ENCODE results near the gene LIMS1.
A peak's percentile ranks its signal among the peaks of the same experiment; 100 is the strongest.
"Not testable (repeated sequence)": the region's sequence is repeated elsewhere in the genome, so short reads cannot be mapped to it uniquely, and the experiment has no call there.

LIMS1 gene

DNA sequence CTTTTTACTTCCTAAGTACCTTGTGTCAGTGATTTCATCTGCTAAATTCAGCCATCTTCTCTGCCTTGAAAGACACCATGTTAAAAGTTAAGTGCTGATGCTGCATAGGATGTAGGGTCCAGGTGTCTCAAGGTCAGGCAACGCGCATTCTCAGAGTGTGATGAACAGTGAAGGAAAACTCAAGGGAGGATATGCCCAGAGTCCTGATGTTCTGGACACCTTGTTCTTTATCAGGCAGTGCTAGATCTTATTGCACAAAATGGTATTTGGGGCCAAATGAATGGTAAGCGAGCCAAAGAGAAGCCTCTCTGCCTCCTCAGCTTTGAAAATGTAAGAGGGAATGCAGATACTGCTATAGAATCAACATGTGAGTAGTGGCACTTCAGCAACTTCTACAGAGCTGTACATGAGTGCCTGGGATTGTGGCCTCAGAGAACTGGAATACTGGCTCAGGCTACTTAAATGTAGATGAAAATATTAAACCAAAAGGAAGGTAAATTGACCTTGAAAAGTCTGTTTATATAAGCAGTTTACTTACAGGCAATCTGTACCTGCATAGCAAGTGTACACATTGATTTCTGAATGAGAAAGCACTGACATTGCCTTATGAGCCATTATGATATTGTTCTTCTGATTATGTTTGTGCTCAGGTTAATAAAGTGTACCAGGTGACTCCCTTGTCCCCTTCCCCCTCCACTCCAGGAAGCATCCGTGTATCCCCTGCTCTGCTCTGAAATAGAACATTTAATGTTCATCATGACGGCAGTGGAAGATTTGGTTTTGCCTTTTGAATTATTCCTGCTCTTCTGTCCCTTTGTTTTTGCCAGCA is 98.3 kb downstream of the LIMS1 start:
- FAIRE-seq (no peak), DNase-seq (ENCODE audit: low spot score) (no peak)

DNA sequence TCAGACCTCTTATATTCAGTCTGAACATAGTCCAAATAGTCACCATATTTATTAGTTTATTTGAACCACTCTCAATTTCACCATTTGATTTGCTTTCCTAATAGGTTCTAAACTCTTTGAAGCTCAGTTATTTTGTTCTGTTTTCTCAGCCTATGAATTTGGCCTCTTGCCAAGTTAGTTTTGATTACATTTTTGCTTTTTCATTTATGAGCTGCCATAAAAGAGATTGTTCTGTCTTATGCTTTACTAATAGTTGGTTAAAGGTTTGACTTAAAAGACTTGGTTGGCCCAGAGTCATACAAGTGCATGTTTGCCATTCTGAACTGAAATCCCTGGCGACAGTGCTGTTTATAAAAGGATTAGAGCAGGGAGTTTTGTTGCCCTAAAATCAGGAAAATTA is 99.1 kb downstream of the LIMS1 start:
- DNase-seq (ENCODE audit: low spot score) (no peak), FAIRE-seq (no peak)

DNA sequence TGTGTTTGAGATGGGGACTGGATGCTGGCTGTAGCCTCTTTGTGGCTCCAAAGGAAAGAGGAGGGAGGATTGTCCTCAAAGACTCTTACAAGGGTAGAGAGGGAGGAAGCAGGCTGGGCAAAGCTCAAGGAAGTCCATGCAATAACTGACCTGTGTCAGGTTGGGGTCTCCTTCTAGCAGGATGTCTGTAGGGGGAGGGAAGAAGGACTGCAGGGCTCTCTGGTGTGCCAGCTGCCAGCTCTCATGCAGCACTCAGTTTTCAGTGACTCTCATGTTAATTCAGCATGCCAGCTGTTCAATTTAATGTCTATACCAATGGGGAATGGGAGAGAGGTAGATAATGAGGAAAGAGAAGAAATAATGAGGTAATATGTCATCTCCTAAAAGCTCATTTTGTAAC is 99.7 kb downstream of the LIMS1 start:
- FAIRE-seq = no peak
- no peak for DNase-seq (ENCODE audit: low spot score)

DNA sequence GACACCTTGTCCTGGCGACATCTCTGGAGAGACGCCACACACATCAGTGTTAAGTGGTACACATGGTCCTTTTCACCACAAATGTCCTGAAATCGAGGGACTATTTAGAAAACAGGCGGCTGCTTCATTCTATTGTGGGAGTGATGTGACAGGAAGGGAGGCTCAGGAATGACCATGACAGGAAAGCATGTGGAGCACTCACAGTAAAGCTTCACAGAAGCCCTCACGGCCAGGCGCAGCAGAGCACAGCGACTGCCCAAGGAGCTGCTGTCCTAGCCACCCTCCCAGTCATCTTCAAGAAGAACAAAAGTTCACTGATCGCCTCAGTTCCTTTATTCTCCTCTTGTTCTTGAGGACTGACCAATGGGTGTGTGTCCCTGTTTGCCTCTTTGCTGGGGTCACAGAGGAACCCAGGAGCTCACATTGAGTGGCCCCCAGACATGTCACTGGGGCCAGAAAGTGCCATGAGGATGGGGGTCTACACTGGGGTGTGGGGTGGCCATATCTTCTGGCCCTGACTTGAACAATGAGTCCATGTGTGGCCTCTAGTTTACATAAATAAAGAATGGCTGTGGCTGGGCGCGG is 100.4 kb downstream of the LIMS1 start:
- FAIRE-seq (no peak), DNase-seq (ENCODE audit: low spot score) (no peak)

DNA sequence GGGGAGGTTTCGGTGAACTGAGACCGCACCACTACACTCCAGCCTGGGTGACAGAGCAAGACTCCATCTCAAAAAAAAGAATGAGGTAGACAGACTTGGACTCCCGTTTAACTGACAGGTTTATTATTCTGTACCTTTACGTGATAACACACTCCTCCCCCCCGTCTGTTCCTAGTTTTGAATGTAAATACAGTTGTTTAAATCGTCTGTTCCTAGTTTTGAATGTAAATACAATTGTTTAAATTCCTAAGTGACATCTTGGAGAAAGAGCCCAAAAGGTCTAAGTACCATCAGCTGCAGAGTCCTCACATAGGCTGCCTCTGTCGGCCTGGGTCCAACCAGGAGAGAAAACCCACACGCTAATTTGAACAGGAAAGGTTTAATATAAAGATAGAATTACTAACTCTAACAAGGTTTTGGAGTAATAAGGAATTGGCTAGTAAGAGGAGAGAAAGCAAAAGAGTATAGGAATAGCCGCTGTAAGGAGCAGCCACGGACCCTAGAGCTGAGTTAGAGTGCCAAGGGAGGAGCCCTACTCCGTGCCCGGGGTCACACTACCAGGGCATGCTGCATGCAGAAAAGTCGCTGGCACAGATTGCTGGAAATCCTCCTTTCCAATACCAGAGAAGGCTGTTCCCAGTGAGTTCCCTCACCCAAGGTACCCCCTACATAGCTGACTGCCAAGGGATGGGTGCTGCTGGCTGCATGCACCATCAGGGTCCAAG is 101.5 kb downstream of the LIMS1 start:
- no peak for DNase-seq (ENCODE audit: low spot score)
- FAIRE-seq = no peak

DNA sequence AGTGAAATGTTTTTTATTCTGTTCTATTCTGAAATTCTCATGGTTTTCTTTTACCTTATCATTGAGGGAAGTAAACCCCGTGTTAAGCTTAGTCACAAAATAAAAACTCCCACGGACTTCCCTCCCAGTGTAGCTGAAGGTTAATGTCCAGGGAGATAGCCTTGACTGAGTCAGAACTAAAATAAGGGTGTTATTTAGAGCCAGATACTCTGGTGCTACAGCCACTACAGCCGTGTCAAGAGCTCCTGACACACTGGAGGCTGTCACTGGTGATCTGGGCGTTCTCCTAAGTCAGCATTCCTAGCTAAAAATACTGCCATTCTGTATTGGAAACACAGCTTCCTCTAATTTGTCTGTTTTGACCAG is 103.0 kb downstream of the LIMS1 start:
- DNase-seq (ENCODE audit: low spot score) (peak; percentile 90), FAIRE-seq (peak; percentile 86)

DNA sequence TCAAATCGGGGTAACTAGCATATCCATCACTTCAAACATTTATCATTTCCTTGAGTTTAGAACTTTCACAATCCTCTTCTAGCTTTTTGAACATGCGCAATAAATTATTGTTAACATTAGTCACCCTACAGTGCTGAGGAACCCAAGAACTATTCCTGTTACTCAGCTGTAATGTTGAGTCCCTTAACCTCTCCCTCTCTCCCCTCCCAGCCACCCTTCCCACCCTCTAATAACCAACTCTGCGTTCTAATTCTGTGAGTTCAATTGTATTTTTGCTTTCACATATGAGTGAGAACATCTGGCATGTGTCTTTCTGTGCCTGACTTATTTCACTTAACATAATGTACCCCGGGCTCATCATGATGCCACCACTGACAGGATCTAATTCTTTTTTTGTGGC is 106.5 kb downstream of the LIMS1 start:
- peak; percentile 81 for FAIRE-seq
- DNase-seq (ENCODE audit: low spot score) = peak; percentile 81

DNA sequence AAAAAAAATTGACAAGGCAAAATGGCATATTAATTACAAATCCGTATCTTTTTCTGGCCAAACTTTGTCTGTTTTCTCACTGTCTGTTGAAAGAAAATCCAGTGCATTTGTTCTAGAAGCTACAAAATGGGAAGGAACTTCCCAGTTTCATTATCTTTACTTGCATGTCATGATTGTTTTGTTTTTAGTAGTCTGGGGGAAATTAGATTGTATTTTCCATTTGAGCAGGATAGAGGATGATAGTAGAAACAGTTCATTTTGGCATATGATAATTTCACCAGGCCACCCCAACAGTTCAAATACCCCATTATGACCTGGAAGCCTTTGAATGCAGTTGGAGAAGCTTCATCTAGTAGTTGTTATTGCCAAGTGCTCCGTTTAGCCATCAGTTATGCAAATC is 107.5 kb downstream of the LIMS1 start:
- DNase-seq (ENCODE audit: low spot score) = no peak
- no peak for FAIRE-seq

DNA sequence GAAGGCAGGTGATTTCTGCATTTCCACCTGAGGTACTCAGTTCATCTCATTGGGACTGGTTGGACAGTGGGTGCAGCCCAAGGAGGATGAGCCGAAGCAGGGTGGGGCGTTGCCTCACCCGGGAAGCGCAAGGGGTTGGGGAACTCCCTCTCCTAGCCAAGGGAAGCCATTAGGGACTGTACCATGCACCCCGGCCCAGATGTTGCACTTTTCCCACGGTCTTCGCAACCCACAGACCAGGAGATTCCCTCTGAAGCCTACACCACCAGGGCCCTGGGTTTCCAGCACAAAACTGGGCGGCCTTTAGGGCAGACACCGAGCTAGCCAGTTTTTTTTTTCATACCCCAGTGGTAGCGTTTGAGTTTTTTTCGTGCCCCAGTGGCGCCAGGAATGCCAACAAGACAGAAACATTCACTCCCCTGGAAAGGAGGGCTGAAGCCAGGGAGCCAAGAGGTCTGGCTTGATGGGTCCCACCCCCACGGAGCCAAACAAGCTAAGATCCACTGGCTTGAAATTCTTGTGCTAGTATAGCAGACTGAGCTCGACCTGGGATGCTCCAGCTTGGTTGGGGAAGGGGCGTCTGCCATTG is 109.1 kb downstream of the LIMS1 start:
- no peak for FAIRE-seq

DNA sequence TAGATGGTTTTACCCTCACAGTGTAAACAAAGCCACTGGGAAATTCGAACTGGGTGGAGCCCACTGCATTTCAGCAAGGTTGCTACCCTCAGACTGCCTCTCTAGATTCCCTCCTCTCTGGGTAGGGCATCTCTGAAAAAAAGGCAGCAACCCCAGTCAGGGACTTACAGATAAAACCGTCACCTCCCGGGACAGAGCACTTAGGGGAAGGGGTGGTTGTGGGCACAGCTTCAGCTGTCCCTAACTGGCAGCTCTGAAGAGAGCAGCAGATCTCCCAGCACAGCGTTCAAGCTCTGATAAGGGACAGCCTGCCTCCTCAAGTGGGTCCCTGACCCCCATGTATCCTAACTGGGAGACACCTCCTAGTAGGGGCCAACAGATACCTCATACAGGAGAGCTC is 109.6 kb downstream of the LIMS1 start:
- FAIRE-seq = not testable (repeated sequence)

More for the DNA sequence above, 109.1 kb downstream of the LIMS1 start:
- DNase-seq (ENCODE audit: low spot score) = no peak

DNA sequence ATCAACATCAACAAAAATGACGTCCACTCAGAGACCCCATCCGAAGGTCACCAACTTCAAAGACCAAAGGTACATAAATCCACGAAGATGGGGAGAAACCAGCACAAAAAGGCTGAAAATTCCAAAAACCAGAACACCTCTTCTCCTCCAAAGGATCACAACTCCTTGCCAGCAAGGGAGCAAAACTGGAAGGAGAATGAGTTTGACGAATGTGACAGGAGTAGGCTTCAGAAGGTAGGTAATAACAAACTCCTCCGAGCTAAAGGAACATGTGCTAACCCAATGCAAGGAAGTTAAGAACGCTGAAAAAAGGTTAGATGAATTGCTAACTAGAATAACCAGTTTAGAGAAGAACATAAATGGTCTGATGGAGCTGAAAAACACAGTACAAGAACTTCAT is 110.2 kb downstream of the LIMS1 start:
- DNase-seq (ENCODE audit: low spot score); FAIRE-seq: not testable (repeated sequence)

More for the DNA sequence above, 109.6 kb downstream of the LIMS1 start:
- not testable (repeated sequence) for DNase-seq (ENCODE audit: low spot score)

DNA sequence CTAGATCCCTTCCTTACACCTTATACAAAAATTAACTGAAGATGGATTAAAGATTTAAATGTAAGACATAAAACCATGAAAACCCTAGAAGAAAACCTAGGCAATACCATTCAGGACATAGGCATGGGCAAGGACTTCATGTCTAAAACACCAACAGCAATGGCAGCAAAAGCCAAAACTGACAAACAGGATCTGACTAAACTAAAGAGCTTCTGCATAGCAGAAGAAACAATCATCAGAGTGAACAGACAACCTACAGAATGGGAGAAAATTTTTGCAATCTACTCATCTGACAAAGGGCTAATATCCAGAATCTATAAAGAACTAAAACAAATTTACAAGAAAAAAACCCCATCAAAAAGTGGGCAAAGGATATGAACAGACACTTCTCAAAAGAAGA is 114.5 kb downstream of the LIMS1 start:
- not testable (repeated sequence) for FAIRE-seq

DNA sequence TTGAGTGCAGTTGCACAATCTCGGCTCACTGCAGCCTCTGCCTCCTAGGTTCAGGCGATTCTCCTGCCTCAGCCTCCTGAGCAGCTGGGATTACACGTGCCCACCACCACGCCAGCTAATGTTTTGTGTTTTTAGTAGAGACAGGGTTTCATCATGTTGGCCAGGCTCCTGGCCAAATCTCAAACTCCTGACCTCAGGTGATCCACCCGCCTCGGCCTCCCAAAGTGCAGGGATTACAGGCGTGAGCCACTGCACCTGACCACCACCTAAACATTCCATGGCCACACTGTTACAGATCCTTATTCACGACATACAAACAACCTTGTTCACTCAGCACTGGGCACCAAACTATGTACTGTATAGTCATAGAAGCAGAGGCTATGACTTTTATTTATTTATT is 116.2 kb downstream of the LIMS1 start:
- FAIRE-seq = not testable (repeated sequence)

More for the DNA sequence above, 114.5 kb downstream of the LIMS1 start:
- not testable (repeated sequence) for DNase-seq (ENCODE audit: low spot score)

DNA sequence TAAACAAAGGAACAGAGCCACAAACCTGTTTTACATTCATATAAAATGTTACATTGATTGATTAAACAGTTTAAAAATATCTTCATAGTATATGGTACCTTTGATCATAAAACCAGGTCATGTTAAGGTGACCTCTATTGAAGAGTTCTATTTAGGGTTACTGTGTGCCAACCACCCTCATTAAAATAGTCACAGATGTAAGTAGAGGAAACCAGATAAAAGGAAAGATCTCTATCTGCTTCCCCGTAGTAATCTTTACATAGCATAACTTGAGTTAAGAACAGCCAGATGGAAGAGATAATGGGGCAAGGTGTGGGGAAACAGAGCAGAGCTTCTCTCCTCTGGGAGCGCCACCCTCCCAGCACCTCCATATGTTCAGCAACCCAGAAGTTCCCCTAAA is 117.2 kb downstream of the LIMS1 start:
- DNase-seq (ENCODE audit: low spot score); FAIRE-seq: not testable (repeated sequence)

More for the DNA sequence above, 116.2 kb downstream of the LIMS1 start:
- DNase-seq (ENCODE audit: low spot score) = not testable (repeated sequence)

DNA sequence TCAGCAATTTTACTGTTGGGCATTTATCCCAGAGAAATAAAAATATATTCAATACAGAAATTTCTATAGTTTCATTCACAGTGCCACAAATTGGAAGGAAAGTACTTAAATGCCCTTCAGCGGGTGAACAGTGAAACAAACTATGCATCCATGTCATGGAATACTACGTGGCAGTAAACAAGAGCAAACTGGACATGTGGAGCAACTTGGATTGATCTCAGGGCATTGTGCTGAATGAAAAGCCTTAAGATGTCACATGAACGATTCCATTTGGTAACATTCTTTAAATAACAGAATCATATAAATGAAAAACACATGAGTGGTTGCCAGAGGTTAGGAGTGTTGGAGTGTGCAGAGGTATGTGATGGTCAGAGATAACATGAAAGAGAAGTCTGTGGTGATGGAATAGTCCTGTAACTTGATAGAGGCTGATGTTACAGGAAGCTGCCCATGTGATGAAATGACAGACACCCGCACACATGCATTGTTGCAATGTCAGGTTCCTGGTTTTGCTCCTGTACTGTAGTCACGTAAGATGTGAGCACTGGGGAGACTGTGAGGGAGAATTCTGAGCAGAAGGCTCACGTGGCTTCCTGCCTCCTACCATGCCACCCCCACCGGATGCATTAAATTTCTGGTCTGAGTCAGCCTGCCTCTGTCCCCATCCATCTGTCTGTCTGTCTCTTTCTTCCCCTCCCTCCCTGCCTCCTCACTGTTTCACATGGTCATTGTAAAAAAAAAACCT is 118.1 kb downstream of the LIMS1 start:
- peak; percentile 81 for FAIRE-seq
- peak; percentile 89 for DNase-seq (ENCODE audit: low spot score)

DNA sequence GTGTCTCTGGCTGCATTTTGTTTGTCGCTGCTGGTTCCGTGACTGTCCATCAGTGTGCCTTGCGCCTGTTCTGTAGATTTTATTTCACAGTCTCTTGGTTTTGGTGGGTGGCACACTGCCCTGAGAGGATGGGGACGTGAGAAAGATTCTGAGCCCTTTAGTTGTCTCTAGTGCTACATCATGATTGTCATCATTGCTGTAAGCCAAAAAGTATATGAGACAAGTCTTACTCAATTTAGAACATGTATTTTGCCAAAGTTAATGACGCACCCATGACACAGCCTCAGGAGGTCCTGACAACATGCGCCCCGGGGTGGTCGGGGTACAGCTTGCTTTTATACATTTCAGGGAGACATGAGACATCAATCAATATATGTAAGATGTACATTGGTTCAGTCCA is 119.2 kb downstream of the LIMS1 start:
- not testable (repeated sequence) for FAIRE-seq; DNase-seq (ENCODE audit: low spot score)

DNA sequence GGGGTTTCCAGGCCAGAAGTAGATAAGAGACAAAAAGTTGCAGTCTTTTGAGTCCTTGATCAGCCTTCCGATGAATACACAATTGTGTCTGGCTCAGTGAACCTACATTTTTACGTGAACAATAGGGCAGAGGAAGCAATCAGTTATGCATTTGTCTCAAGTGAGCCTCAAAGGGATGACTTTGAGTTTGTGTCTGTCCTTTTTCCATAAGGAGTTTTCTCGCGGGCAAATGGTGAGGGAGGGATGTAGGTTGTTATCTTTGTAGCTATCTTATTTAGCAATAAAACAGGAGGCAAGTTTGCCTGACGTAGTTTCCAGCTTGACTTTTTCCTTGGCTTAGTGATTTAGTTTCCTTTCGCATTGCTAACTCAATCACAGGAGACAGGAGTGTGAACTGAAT is 119.6 kb downstream of the LIMS1 start:
- DNase-seq (ENCODE audit: low spot score); FAIRE-seq: not testable (repeated sequence)

DNA sequence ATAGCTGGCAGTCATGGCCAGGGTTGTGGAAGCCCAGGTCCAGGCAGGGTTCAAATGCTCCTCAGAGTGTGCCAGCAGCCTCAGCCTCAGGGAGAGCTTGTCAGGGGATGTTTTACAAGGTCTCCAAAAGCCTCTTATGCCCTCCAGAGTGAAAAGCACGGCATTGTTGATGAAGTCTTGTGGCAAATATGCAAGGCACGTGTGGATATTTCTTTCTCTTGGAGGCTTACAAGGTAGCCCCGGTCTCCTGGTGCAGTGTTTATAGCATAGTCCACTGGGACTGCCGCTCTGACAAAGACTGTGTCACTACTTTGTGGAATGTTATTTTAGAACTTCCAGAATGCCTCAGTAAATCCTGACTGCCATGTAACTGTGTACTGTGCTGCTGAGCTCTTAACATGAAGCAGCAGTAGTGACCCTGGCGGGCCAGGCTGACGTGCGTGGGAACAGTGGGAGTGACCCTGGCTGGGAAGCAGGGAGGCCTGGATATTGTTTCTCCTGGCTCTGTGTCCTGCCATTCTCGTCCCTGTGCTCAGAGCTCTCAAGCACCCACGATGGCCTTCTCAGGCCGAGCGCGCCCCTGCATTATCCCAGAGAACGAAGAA is 120.4 kb downstream of the LIMS1 start:
- DNase-seq (ENCODE audit: low spot score) = peak; percentile 65
- FAIRE-seq = not testable (repeated sequence)

DNA sequence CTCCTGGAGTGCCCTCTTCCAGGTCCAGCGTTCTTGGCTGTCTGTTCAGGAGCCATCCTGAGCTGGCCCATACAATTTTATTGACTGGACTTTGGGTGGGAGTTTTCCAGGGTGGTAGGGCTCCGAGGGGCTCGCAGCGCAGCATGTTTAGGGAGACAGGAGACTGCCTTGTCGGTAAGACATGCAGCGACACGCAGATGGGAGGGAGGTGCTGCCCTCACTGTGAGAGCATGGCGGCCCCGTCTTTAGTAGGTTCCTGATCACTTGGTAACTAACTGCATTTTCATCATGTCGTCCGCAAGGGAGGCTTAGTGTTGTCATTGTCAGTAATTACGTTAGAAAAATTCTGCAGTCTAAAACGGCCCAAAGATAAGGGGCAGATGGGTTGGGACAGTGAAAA is 121.0 kb downstream of the LIMS1 start:
- not testable (repeated sequence) for DNase-seq (ENCODE audit: low spot score); FAIRE-seq

DNA sequence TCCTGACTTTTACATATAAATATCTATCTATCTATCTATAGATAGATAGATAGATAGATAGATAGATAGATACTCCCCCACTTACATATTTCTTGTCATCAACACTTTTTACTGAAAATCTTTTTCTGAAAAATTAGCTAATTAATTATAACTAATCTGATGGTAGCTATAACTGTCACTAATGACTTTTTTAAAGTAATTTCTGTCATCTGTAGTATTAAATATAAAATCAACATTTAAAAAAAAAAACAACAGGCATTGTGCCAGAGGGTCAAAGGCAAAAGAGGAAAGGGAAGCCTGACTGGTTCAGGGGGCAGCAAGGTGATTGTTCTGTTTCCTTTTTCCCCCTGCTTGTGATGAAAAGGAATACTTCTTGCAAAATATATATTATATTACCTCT is 122.0 kb downstream of the LIMS1 start:
- not testable (repeated sequence) for DNase-seq (ENCODE audit: low spot score); FAIRE-seq
